Tracheal epithelial cell (primary cell): ENCODE measurements around the gene B4GALT5. TPM values are rescaled to one million over a fixed set of nuclear protein-coding genes. Genes with fewer than 3 reads are reported as not detected.

Experiments used
- total RNA-seq: library from RNA; depleted of rRNA; stranded (reverse); fragments of >200 nt; gene quantifications from 2 replicates; pipeline ENCODE4 v1.2.1, GENCODE V29; 2014

The B4GALT5 gene
- 14.9 and 28.2 TPM in 2 replicates for total RNA-seq

GRCh38 chr20:49713753-49714712 is at the start of gene B4GALT5:
Gene B4GALT5, minus strand, starts transcription at chr20:49713878. Its CDS starts 188 bp downstream, at chr20:49713690.

Other genes with a start within 250 kb of the B4GALT5 start
- gene KCNB1, start 231.2 kb downstream of the B4GALT5 start, total RNA-seq = under 0.01 TPM in 1 of 2 replicates, not detected in the other
- 0.24 TPM in 1 of 2 replicates, not detected in the other for gene PTGIS, start 145.7 kb downstream of the B4GALT5 start, total RNA-seq
- gene SLC9A8, start 99.0 kb upstream of the B4GALT5 start, total RNA-seq = 2.1 and 3.6 TPM in 2 replicates
- 0.96 and 1.1 TPM in 2 replicates for gene SPATA2, start 201.7 kb upstream of the B4GALT5 start, total RNA-seq
- gene RNF114, start 222.5 kb upstream of the B4GALT5 start, total RNA-seq = 105 and 135 TPM in 2 replicates